Neural cell (in vitro differentiated cells): ENCODE results near the gene SPATA3. TPM values are rescaled to one million over a fixed set of nuclear protein-coding genes. Genes with fewer than 3 reads are reported as not detected.

Source experiments
- H2AFZ ChIP-seq: fragments of 200-600, 300-800 bp; sonication (generic), shearing (Covaris generic); 2 replicates; pipeline ENCODE4 v1.6.0; 2014; ENCODE audit warnings: low read depth, mild to moderate bottlenecking, antibody characterized with exemption, low read length, moderate library complexity
- H3F3A ChIP-seq: fragments of 200-600 bp; shearing (Covaris generic); 2 replicates; pipeline ENCODE4 v1.6.1; 2016; ENCODE audit warnings: mild to moderate bottlenecking, moderate library complexity, mixed read lengths, antibody characterized with exemption, low read length; ENCODE audit not compliant: insufficient read depth, poor library complexity, severe bottlenecking
- H3K27ac ChIP-seq: fragments of 200-600, 300-800 bp; sonication (generic), shearing (Covaris generic); 2 replicates; pipeline ENCODE4 v1.5.1; 2014; ENCODE audit warnings: mild to moderate bottlenecking, low read length, moderate library complexity
- H3K27me3 ChIP-seq: fragments of 300-800, 200-600 bp; sonication (generic), shearing (Covaris generic); 2 replicates; pipeline ENCODE4 v1.6.0; 2014; ENCODE audit warnings: mild to moderate bottlenecking, low read depth, low read length, moderate library complexity; ENCODE audit not compliant: insufficient read depth
- H3K36me3 ChIP-seq: fragments of 300-800, 200-600 bp; sonication (generic), shearing (Covaris generic); 2 replicates; pipeline ENCODE4 v1.5.1; 2014; ENCODE audit warnings: mild to moderate bottlenecking, antibody characterized with exemption, low read length, moderate library complexity; ENCODE audit not compliant: insufficient read depth
- H3K4me2 ChIP-seq: fragments of 300-800, 200-600 bp; sonication (generic), shearing (Covaris generic); 2 replicates; pipeline ENCODE4 v1.6.0; 2014; ENCODE audit warnings: mild to moderate bottlenecking, low read length
- H3K4me3 ChIP-seq: fragments of 300-800, 200-600 bp; sonication (generic), shearing (Covaris generic); 2 replicates; pipeline ENCODE4 v1.5.1; 2014; ENCODE audit warnings: mild to moderate bottlenecking, low read length, moderate library complexity
- H3K79me2 ChIP-seq: fragments of 200-600 bp; shearing (Covaris generic); replicated peaks from 2 replicates; pipeline ENCODE4 v1.6.0; 2014; ENCODE audit warnings: mild to moderate bottlenecking, low read length, moderate library complexity; ENCODE audit not compliant: insufficient read depth
- H3K9ac ChIP-seq: fragments of 300-800, 200-600 bp; sonication (generic), shearing (Covaris generic); 2 replicates; pipeline ENCODE4 v1.6.1; 2016; ENCODE audit warnings: mild to moderate bottlenecking, low read length, mixed read lengths
- H3K9me2 ChIP-seq: fragments of 200-600 bp; shearing (Covaris generic); 2 replicates; pipeline ENCODE4 v1.6.1; 2016; ENCODE audit warnings: mild to moderate bottlenecking, low read length, mixed read lengths; ENCODE audit not compliant: insufficient read depth
- H3K9me3 ChIP-seq: fragments of 200-600, 300-800 bp; sonication (generic), shearing (Covaris generic); 2 replicates; pipeline ENCODE4 v1.6.1; 2016; ENCODE audit warnings: mild to moderate bottlenecking, mixed run types, low read length, moderate library complexity, mixed read lengths
- H4K20me1 ChIP-seq: fragments of 200-600 bp; shearing (Covaris generic); 2 replicates; pipeline ENCODE4 v1.6.1; 2016; ENCODE audit warnings: mild to moderate bottlenecking, mixed run types; ENCODE audit not compliant: insufficient read depth
- CTCF ChIP-seq: fragments of 450-650 bp; IDR thresholded peaks from 2 replicates; pipeline ENCODE4 v1.5.1; 2014; ENCODE audit warnings: antibody characterized with exemption, mild to moderate bottlenecking, moderate library complexity; ENCODE audit not compliant: poor library complexity, severe bottlenecking
- EP300 ChIP-seq: fragments of 450-650 bp; conservative IDR thresholded peaks from 2 replicates; pipeline ENCODE4 v1.6.1; 2014; ENCODE audit warnings: antibody characterized with exemption, mild to moderate bottlenecking, moderate library complexity; ENCODE audit not compliant: poor library complexity, severe bottlenecking
- EZH2 ChIP-seq: fragments of 200-600, 300-800 bp; shearing (Covaris generic), sonication (generic); IDR thresholded peaks from 2 replicates; pipeline ENCODE4 v1.6.1; 2014; ENCODE audit warnings: antibody characterized with exemption, low read length, borderline replicate concordance, mild to moderate bottlenecking; ENCODE audit not compliant: insufficient read depth, poor library complexity, severe bottlenecking
- MXI1 ChIP-seq: fragments of 450-650 bp; conservative IDR thresholded peaks from 2 replicates; pipeline ENCODE4 v1.6.1; 2014; ENCODE audit warnings: antibody characterized with exemption, mild to moderate bottlenecking; ENCODE audit not compliant: poor library complexity, severe bottlenecking
- POLR2AphosphoS5 ChIP-seq: IDR thresholded peaks from 2 replicates; pipeline ENCODE4 v1.6.1; 2012
- RAD21 ChIP-seq: fragments of 450-650 bp; conservative IDR thresholded peaks from 2 replicates; pipeline ENCODE4 v1.6.1; 2014; ENCODE audit warnings: antibody characterized with exemption, mild to moderate bottlenecking, moderate library complexity
- REST ChIP-seq: IDR thresholded peaks from 2 replicates; pipeline ENCODE4 v1.6.1; 2012; ENCODE audit warnings: borderline replicate concordance
- SMC3 ChIP-seq: fragments of 450-650 bp; conservative IDR thresholded peaks from 2 replicates; pipeline ENCODE4 v1.6.1; 2014; ENCODE audit warnings: antibody characterized with exemption, mild to moderate bottlenecking, moderate library complexity; ENCODE audit not compliant: poor library complexity
- TAF1 ChIP-seq: IDR thresholded peaks from 2 replicates; pipeline ENCODE4 v1.6.1; 2012; ENCODE audit warnings: low read depth
- polyA plus RNA-seq: library from polyadenylated mRNA; depleted of rRNA; stranded (reverse); fragments of >200 nt; gene quantifications from 2 replicates; pipeline ENCODE4 v1.2.3, GENCODE V29; 2014

The SPATA3 gene
- polyA plus RNA-seq, 1 donor from 2014 or later = not detected

GRCh38 chr2:231011526-231011925, 15.6 kb downstream of the SPATA3 start:
- TF ChIP-seq SMC3 = no peak
- TF ChIP-seq POLR2AphosphoS5 = no peak
- no peak for TF ChIP-seq MXI1
- Histone ChIP-seq H4K20me1 (no peaks in the 10 kb centered on the region), H3K4me2 (no peak overlapping the region), H3K27ac (no peak overlapping the region), H3K9ac (no peak overlapping the region), H3K4me3 (no peak overlapping the region), H3K36me3 (no peaks in the 10 kb centered on the region), H3K9me2 (no peaks in the 10 kb centered on the region), H3K79me2 (no peaks in the 10 kb centered on the region), H3K9me3 (no peaks in the 10 kb centered on the region), H2AFZ (no peak overlapping the region), H3K27me3 (no peaks in the 10 kb centered on the region), H3F3A (no peaks in the 10 kb centered on the region)

DNA sequence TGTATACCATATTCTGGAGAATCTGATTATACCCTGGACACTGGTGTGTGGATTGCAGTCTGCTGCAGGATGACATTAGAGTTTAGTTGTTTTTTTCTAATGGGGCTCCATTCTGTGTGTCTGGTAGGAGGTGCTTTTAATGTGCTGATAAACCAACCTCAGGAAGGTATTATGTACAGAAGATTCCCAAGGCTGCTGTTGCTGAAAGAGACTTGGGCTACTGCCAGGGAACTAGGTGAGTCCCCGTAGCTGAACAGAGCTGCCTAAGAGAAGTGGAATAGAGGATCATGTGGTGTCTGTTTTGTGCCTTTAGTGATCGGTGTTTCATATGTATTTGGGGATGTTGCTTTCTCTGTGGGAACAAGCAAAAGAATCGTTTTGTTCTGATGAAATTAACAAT, 16.5 kb downstream of the SPATA3 start:
- Histone ChIP-seq H4K20me1 (no peaks in the 10 kb centered on the region), H3F3A (no peaks in the 10 kb centered on the region), H3K9me2 (no peaks in the 10 kb centered on the region), H3K36me3 (no peaks in the 10 kb centered on the region), H3K79me2 (no peaks in the 10 kb centered on the region), H3K9me3 (no peaks in the 10 kb centered on the region), H3K9ac (no peak overlapping the region), H3K4me2 (no peak overlapping the region), H3K27ac (no peak overlapping the region), H3K4me3 (no peak overlapping the region), H2AFZ (no peak overlapping the region), H3K27me3 (no peaks in the 10 kb centered on the region)
- no peak for TF ChIP-seq SMC3
- TF ChIP-seq EP300 = no peak
- TF ChIP-seq POLR2AphosphoS5 = no peak
- no peak for TF ChIP-seq RAD21
- no peak for TF ChIP-seq REST
- no peak for TF ChIP-seq CTCF
- TF ChIP-seq MXI1 = no peak
- no peak for TF ChIP-seq EZH2
- TF ChIP-seq TAF1 = no peak

DNA sequence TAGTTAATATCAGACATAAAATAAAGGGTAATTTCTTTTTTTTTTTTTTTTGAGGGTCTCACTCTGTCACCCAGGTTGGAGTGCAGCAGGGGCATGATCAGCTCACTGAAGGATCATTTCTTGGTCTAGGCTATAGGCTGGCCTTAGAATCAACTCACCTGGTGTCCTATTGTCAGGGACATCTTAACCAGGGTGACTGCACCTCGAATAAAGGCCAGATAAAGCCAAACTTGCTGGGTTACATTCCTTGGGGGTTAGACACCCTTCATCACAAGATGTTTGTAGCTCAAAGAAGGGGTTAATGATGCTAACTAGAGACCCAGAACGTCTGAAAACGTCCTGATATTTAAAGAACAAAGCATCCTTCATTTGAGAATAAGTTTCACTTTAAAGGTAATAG, 17.9 kb downstream of the SPATA3 start:
- H3K4me2 ChIP-seq = no peak overlapping the region
- TF ChIP-seq EZH2 = no peak
- no peak for TF ChIP-seq POLR2AphosphoS5
- no peak for TF ChIP-seq RAD21
- TF ChIP-seq TAF1 = no peak
- no peak for TF ChIP-seq EP300
- TF ChIP-seq REST = no peak
- no peak for TF ChIP-seq CTCF
- TF ChIP-seq MXI1 = no peak
- no peak for TF ChIP-seq SMC3
- H3K36me3 ChIP-seq = no peaks in the 10 kb centered on the region
- no peak overlapping the region for H3K27ac ChIP-seq
- no peak overlapping the region for H3K9ac ChIP-seq
- H3K27me3 ChIP-seq = no peaks in the 10 kb centered on the region
- no peaks in the 10 kb centered on the region for H3F3A ChIP-seq
- H4K20me1 ChIP-seq = no peaks in the 10 kb centered on the region
- no peaks in the 10 kb centered on the region for H3K9me3 ChIP-seq
- no peaks in the 10 kb centered on the region for H3K79me2 ChIP-seq
- no peaks in the 10 kb centered on the region for H3K9me2 ChIP-seq
- H2AFZ ChIP-seq = no peak overlapping the region
- no peak overlapping the region for H3K4me3 ChIP-seq
